CD4-positive, alpha-beta T cell treated with Interleukin-10 for 1 hour (primary cell): ENCODE data around the gene UCP3.

Experiments used
- DNase-seq: peaks from one replicate; pipeline ENCODE4 v3.0.0-alpha.2; 2020

The UCP3 gene

GRCh38 chr11:74017631-74018030 lies 8.7 kb upstream of the UCP3 start:
- DNase-seq: no peak

- no peak for DNase-seq
These were observed 7.2 kb upstream of the UCP3 start for GRCh38 chr11:74015919-74016684.

GRCh38 chr11:74014880-74015279 lies 6.0 kb upstream of the UCP3 start:
- no peak for DNase-seq

- DNase-seq: no peak
These were observed 4.3 kb upstream of the UCP3 start for GRCh38 chr11:74013141-74013540.

GRCh38 chr11:74012074-74012809 lies 3.4 kb upstream of the UCP3 start:
- DNase-seq: no peak

GRCh38 chr11:74011360-74012073 lies 2.6 kb upstream of the UCP3 start:
- peak; percentile 75 for DNase-seq

- no peak for DNase-seq
These were observed 1.7 kb upstream of the UCP3 start for GRCh38 chr11:74010306-74011300.

GRCh38 chr11:74009675-74010305 lies 905 bp upstream of the UCP3 start:
- no peak for DNase-seq

GRCh38 chr11:74009230-74009547 lies 304 bp upstream of the UCP3 start:
- no peak for DNase-seq

GRCh38 chr11:74007691-74008372 lies 1.1 kb downstream of the UCP3 start:
- DNase-seq: no peak

- no peak for DNase-seq
These were observed 2.1 kb downstream of the UCP3 start for GRCh38 chr11:74006743-74007304.

GRCh38 chr11:74005721-74006517 lies 3.0 kb downstream of the UCP3 start:
- no peak for DNase-seq

GRCh38 chr11:74004759-74005615 lies 3.9 kb downstream of the UCP3 start:
- DNase-seq: peak; percentile 89

GRCh38 chr11:74004046-74004695 lies 4.7 kb downstream of the UCP3 start:
- no peak for DNase-seq

- DNase-seq: no peak
These were observed 6.1 kb downstream of the UCP3 start for GRCh38 chr11:74002832-74003231.

- no peak for DNase-seq
These were observed 7.0 kb downstream of the UCP3 start for GRCh38 chr11:74001822-74002286.

GRCh38 chr11:74000307-74001133 lies 8.4 kb downstream of the UCP3 start:
- DNase-seq: no peak
